GM12864 (cell line): Measurements from ENCODE around the gene STARD9.
"Not testable (repeated sequence)": the region's sequence is repeated elsewhere in the genome, so short reads cannot be mapped to it uniquely, and the experiment has no call there.

Experiments
- DNase-seq: peaks from one replicate; pipeline ENCODE4 v3.0.0-alpha.2; 2011; ENCODE audit warnings: low read depth
- H3K4me3 ChIP-seq: 2 replicates; pipeline ENCODE4 v1.5.1; 2011; ENCODE audit warnings: mild to moderate bottlenecking, low read depth, low read length, control low read depth
- CTCF ChIP-seq: IDR thresholded peaks from 2 replicates; pipeline ENCODE4 v1.5.1; 2011; ENCODE audit warnings: low read depth, mild to moderate bottlenecking, moderate library complexity, low read length, control low read depth, inconsistent platforms; ENCODE audit errors: missing control alignments

Gene STARD9

DNA sequence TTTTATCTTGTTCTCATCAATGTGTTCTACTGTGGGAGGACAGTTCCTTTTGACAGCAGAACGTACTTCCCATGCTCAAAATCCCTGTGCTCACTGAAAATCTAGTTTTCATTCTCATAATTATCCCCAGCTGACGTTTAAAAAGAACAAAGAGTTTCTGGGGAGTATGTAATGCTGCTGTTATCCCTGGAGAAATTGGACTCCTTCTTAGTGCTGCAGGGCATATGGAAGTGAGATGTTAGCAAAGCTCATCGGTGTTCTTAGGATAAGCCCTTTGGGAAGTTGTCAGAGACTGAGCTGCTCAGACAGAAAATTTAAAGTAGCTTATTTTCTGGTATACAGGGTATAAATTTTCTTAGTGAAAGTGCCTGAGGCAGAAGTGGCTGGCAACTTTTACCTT, 95.0 kb downstream of the STARD9 start:
- no peak for DNase-seq
- no peak overlapping the region for H3K4me3 ChIP-seq
- TF ChIP-seq CTCF = no peak

DNA sequence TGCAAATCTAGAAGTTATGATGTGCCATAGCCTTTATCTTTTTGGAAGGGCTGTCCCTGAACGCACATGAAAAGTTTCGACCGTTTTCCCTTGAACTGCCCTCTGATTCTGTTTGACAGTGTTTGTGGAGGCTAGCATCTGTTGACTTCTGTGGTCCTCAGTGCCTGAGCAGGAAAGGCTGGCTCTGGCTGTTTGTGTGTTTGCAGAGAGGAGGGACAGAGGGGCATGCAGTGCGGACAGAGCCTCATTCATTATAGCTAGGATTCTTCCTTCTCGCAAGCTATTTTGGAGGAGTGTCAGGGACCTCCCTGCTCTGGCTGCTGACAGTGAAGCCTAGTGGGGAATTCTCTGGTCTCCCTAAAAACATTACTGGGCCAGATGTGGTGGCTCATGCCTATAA, 97.0 kb downstream of the STARD9 start:
- no peak for DNase-seq
- TF ChIP-seq CTCF = no peak
- no peak overlapping the region for H3K4me3 ChIP-seq

DNA sequence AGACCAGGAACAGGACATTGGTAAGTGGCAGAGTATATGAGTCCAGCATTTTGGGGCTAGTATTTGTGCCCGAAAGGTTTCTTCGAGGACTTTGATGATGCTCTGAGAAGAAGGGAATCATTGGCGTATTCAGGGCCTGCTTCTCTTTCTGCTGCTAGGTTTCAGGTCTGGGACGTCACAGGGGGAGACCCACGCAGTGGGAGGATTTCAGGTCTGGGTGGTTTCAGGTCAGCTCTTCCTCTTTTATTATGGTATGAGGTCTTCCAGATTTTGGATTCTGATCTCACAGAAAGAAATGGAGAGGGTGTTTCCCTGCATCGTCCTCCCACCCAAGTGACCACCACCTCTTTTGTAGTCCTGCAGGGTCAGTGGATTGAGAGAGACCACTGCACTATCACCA, 99.1 kb downstream of the STARD9 start:
- H3K4me3 ChIP-seq = no peak overlapping the region
- no peak for DNase-seq
- TF ChIP-seq CTCF = no peak

DNA sequence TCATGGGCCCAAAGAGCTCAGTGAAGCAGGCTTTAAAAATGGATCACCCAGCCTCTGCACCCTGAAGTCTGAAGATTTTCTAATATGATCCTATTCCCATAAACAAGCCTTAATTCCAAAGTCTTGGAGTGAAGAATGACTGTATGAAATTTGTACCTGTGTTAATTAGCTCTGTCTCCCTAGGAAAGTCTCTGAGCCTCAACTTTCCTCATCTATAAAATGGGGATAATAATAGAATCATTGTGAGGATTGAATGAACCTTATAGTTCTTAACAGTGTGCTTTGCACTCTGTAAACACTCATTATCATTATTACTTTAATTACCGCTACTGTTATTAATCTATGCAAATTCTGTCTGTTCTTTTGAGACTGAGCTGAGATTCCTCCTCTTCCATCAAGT, 99.6 kb downstream of the STARD9 start:
- no peak for TF ChIP-seq CTCF
- DNase-seq = no peak
- H3K4me3 ChIP-seq = no peak overlapping the region

DNA sequence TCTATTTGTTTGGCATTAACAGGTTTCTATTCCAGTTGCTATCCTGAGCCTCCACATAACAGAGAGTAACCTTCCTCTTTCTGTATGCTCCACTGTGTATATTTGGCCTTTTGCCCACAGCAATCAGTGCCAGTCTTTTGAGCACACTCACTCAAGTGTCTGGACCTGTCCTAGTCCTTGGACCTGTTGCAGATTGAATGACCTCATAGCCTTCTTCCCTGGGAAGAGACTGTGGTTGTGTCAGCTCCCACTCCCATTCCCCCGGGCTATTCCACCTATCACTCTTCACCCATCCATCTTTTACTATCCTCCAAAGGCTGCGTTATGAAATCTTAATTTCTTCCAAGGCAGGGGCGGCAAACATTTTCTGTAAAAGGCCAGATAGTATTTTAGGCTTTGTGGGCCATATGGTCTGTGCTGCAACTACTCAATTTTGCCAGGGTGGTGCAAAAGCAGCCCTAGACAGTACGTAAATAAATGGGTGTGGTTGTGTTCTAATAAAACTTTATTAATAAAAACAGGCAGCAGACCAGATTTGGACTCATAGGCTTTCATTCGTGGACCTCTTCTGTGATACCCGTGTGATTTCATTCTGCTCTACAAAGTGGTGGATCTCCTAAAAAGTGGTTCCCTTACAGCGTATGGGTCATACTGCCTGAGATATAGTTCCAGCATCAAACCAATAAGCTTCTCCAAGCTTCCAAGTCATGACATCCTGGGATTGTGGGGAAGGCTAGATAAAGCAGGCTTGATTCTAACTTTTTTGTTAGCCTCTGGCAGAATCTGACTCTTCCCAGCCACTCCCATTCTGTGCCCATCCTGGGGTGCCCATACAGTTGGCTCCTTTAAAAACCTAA, 104.1 kb downstream of the STARD9 start:
- H3K4me3 ChIP-seq = no peak overlapping the region
- no peak for TF ChIP-seq CTCF
- DNase-seq = no peak

DNA sequence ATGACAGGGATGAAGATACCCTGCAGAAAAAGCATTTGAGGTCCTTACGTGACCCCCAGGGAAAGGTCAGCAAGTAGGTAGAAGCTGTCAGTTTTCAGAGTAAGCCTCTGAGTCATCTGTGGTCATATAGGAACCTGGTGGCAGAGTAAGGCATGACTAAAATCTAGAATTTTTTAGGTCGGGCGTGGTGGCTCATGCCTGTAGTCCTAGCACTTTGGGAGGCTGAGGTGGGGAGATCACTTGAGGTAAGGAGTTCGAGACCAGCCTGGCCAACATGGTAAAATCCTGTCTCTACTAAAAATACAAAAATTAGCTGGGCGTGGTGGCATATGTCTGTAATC, 104.7 kb downstream of the STARD9 start:
- DNase-seq = peak; percentile 30
- not testable (repeated sequence) for H3K4me3 ChIP-seq

DNA sequence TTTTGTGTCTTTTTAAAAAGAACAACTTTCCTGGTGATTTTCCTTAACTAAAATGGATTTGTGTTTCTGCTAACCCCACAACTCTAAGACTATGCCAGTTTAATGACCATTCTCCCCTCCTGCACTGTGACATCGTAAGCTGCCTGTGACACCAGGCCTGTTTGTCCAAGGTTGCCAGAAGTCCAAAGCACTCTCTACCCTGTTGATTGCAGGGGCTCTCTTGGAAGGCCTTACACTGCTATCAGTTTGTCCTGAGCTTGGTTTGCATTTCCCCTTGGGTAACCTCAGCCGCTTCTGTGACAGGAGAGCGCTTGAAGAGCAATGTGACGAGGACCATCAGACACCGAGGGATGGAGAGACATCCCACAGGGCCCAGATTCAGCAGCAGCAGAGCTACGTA, 105.7 kb downstream of the STARD9 start:
- H3K4me3 ChIP-seq = no peak overlapping the region
- no peak for DNase-seq
- no peak for TF ChIP-seq CTCF
